Keratinocyte (primary cell): ENCODE results near the gene NFKB2. TPM values are rescaled to one million over a fixed set of nuclear protein-coding genes. Genes with fewer than 3 reads are reported as not detected.

Experiments
- DNase-seq: peaks from one replicate; pipeline ENCODE4 v3.0.0-alpha.2; 2011; ENCODE audit warnings: low read depth, missing footprints, low spot score
- FAIRE-seq: peaks from 2 replicates; lab custom pipeline; 2011; peaks lifted over from hg19 to GRCh38; lab: Jason Lieb, UNC
- H2AFZ ChIP-seq: 2 replicates; pipeline ENCODE4 v1.6.0; 2012; ENCODE audit warnings: low read length, control low read depth, inconsistent platforms; ENCODE audit not compliant: control insufficient read depth
- H3K27ac ChIP-seq: 2 replicates; pipeline ENCODE4 v1.5.1; 2011; ENCODE audit warnings: low read length; ENCODE audit not compliant: control insufficient read depth, insufficient read depth
- H3K27me3 ChIP-seq: 3 replicates; pipeline ENCODE4 v1.6.0; 2011; ENCODE audit warnings: low read length; ENCODE audit not compliant: control insufficient read depth, insufficient read depth; ENCODE audit errors: extremely low read depth
- H3K36me3 ChIP-seq, 2 experiments: 2 replicates in 1 of 2; 3 replicates in 1 of 2; pipeline ENCODE4 v1.5.1; 2011; ENCODE audit warnings: low read length in 2 of 2, mild to moderate bottlenecking in 1 of 2; ENCODE audit not compliant: control insufficient read depth in 2 of 2, insufficient read depth in 2 of 2; ENCODE audit errors: extremely low read depth in 1 of 2
- H3K4me1 ChIP-seq: 3 replicates; pipeline ENCODE4 v1.5.1; 2011; ENCODE audit warnings: low read length; ENCODE audit not compliant: control insufficient read depth, insufficient read depth; ENCODE audit errors: extremely low read depth
- H3K4me2 ChIP-seq: 3 replicates; pipeline ENCODE4 v1.6.0; 2011; ENCODE audit warnings: low read depth, low read length; ENCODE audit not compliant: control insufficient read depth, insufficient read depth; ENCODE audit errors: extremely low read depth
- H3K4me3 ChIP-seq, 3 experiments: fragments of 200-600 bp in 1 of 3; sonication (generic) in 1 of 3; 2 replicates in 2 of 3; 3 replicates in 1 of 3; pipeline ENCODE4 v1.5.1; 2011 to 2016; ENCODE audit warnings: low read length in 3 of 3, mild to moderate bottlenecking in 3 of 3, control low read depth in 2 of 3, inconsistent platforms in 1 of 3, low read depth in 1 of 3, mixed read lengths in 1 of 3, mixed run types in 1 of 3, moderate library complexity in 1 of 3; ENCODE audit not compliant: control insufficient read depth in 2 of 3, insufficient read depth in 2 of 3; ENCODE audit errors: extremely low read depth in 1 of 3
- H3K79me2 ChIP-seq: 2 replicates; pipeline ENCODE4 v1.6.0; 2012; ENCODE audit warnings: low read length; ENCODE audit not compliant: control insufficient read depth, insufficient read depth
- H3K9ac ChIP-seq: 3 replicates; pipeline ENCODE4 v1.6.0; 2011; ENCODE audit warnings: low read length; ENCODE audit not compliant: control insufficient read depth, insufficient read depth; ENCODE audit errors: extremely low read depth
- H3K9me1 ChIP-seq: 3 replicates; pipeline ENCODE4 v1.6.0; 2011; ENCODE audit warnings: low read length; ENCODE audit not compliant: control insufficient read depth, insufficient read depth; ENCODE audit errors: extremely low read depth
- H3K9me3 ChIP-seq: 2 replicates; pipeline ENCODE4 v1.5.1; 2012; ENCODE audit warnings: low read depth, low read length; ENCODE audit not compliant: control insufficient read depth
- H4K20me1 ChIP-seq: 3 replicates; pipeline ENCODE4 v1.6.0; 2011; ENCODE audit warnings: low read length; ENCODE audit not compliant: control insufficient read depth, insufficient read depth; ENCODE audit errors: extremely low read depth
- EZH2 ChIP-seq: IDR thresholded peaks from one replicate; pipeline ENCODE4 v1.6.1; 2012; ENCODE audit warnings: inconsistent platforms, mild to moderate bottlenecking, low read length, moderate library complexity
- dilution Hi-C: fragments of 300-500 bp; cut with MboI; formaldehyde crosslinking; loops from one replicate; pipeline ENCODE4 v1.7.0; 2020; ENCODE audit warnings: low sequenced_read_pairs; ENCODE audit not compliant: extremely low pct_ligation_motif_present
- polyA plus RNA-seq, 5 experiments: library from polyadenylated mRNA; depleted of rRNA in 3 of 5; stranded (reverse) in 3 of 5; stranded (forward) in 1 of 5; unstranded in 1 of 5; fragments of >200 nt; gene quantifications; 1 replicate in 1 of 5; 2 replicates in 3 of 5; 3 replicates in 1 of 5; pipeline versions ENCODE4 v1.2.1 to v1.2.3, GENCODE V29; 2011 to 2012; ENCODE audit warnings: missing spikeins in 2 of 5, low read depth in 1 of 5, low replicate concordance in 1 of 5
- TF ChIP-seq, protein P1 (sequence below), 3 experiments: IDR thresholded peaks in 1 of 3; conservative IDR thresholded peaks in 1 of 3; optimal IDR thresholded peaks in 1 of 3; 2 replicates in 2 of 3; 3 replicates in 1 of 3; pipeline versions ENCODE3 to v1.5.1; 2011; ENCODE audit warnings: low read length in 3 of 3, mild to moderate bottlenecking in 3 of 3, moderate library complexity in 2 of 3, control low read depth in 1 of 3, inconsistent platforms in 1 of 3; ENCODE audit not compliant: insufficient read depth in 2 of 3; ENCODE audit errors: extremely low read depth in 1 of 3

NFKB2 gene
- polyA plus RNA-seq, 1 donor (not counting 4 experiments of a cell fraction or from before 2014, with no cell fraction given), result 14.8 TPM

- Histone ChIP-seq H3K9me3 (no peaks in the 10 kb centered on the region), H3K9me1 (no peaks in the 10 kb centered on the region), H3K4me3 (no peak overlapping the region), H4K20me1 (no peaks in the 10 kb centered on the region), H3K4me2 (no peak overlapping the region), H3K27ac (no peak overlapping the region), H3K4me1 (no peaks in the 10 kb centered on the region), H2AFZ (no peak overlapping the region), H3K27me3 (no peaks in the 10 kb centered on the region), H3K79me2 (no peaks in the 10 kb centered on the region), H3K36me3 (peaks cover 18 to 32% of the 10 kb centered on the region in 2 experiments), H3K9ac (no peak overlapping the region)
- dilution Hi-C loops, result no loop called here
- no peak for DNase-seq
- FAIRE-seq, result no peak
- no peak for TF ChIP-seq EZH2
- TF ChIP-seq, protein P1, sequence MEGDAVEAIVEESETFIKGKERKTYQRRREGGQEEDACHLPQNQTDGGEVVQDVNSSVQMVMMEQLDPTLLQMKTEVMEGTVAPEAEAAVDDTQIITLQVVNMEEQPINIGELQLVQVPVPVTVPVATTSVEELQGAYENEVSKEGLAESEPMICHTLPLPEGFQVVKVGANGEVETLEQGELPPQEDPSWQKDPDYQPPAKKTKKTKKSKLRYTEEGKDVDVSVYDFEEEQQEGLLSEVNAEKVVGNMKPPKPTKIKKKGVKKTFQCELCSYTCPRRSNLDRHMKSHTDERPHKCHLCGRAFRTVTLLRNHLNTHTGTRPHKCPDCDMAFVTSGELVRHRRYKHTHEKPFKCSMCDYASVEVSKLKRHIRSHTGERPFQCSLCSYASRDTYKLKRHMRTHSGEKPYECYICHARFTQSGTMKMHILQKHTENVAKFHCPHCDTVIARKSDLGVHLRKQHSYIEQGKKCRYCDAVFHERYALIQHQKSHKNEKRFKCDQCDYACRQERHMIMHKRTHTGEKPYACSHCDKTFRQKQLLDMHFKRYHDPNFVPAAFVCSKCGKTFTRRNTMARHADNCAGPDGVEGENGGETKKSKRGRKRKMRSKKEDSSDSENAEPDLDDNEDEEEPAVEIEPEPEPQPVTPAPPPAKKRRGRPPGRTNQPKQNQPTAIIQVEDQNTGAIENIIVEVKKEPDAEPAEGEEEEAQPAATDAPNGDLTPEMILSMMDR (optimal IDR thresholded peaks at IDR 0.05 in 1 of 3, IDR thresholded peaks at IDR 0.05 in 1 of 3, conservative IDR thresholded peaks at IDR 0.05 in 1 of 3; ENCODE audit: extremely low read depth in 1 of 3, insufficient read depth in 2 of 3, low read length in 3 of 3), result peak in 2 of 3 experiments; percentile 19 to 34
Measured at GRCh38 chr10:102384053-102384452, 11.5 kb upstream of the NFKB2 start.

DNA sequence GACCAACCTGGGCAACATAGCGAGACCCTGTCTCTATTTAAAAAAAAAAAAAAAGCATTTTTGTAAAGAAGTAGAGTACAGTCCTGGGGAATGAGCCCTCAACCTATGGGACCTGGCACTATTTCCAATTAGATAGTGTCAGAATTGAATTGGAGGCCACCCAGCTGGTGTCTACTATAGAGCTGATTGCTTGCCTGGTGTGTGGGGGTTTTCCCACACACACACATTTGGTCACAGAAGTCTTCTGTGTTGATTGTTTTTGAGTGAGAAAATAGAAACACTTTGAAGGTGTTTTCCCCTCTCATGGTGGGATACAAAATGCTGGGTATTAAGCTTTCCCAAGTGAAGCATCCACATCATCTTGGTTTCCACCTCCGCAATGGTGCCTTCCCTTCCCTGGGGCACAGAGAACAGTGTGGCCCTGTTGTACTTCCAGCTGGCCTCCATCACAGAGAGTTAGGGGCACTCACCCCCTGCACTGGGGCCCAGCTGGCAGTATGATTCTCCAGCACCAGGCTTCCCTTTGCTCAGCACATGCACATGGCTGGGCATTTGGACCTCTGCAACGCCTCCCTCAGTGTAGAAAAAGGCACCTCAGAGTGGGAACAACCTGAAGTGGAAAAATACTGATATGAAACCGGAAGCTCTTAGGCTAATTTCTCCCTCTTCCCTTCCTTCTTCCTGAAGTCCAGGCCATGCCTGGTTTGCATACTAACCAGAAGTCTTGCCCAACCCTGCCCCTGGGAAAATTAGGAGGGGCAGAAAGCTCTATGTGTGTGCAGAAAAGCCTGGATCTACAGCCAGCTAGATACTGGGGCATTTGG, 10.7 kb upstream of the NFKB2 start:
- peaks cover 11 to 25% of the 10 kb centered on the region in 2 experiments for H3K36me3 ChIP-seq
- H3K4me2 ChIP-seq, result no peak overlapping the region
- H3K27me3 ChIP-seq, result no peaks in the 10 kb centered on the region
- H3K9me1 ChIP-seq, result no peaks in the 10 kb centered on the region
- no peak for TF ChIP-seq EZH2
- TF ChIP-seq, protein P1 (optimal IDR thresholded peaks at IDR 0.05 in 1 of 3, IDR thresholded peaks at IDR 0.05 in 1 of 3, conservative IDR thresholded peaks at IDR 0.05 in 1 of 3; ENCODE audit: extremely low read depth in 1 of 3, insufficient read depth in 2 of 3, low read length in 3 of 3), result no peak
- dilution Hi-C loops, result no loop called here
- no peaks in the 10 kb centered on the region for H3K79me2 ChIP-seq
- DNase-seq (no peak), FAIRE-seq (peak; percentile 13)
- no peak overlapping the region for H2AFZ ChIP-seq
- H3K9ac ChIP-seq, result no peak overlapping the region
- no peaks in the 10 kb centered on the region for H4K20me1 ChIP-seq
- H3K4me1 ChIP-seq, result no peaks in the 10 kb centered on the region
- no peak overlapping the region for H3K4me3 ChIP-seq
- H3K9me3 ChIP-seq, result no peaks in the 10 kb centered on the region
- no peak overlapping the region for H3K27ac ChIP-seq
